NCI-H748 (cell line): Measurements from ENCODE around the gene SP1.
"Not testable (repeated sequence)": the region's sequence is repeated elsewhere in the genome, so short reads cannot be mapped to it uniquely, and the experiment has no call there.

ENCODE experiments used
- DNase-seq: peaks from one replicate; lab custom pipeline; 2025; ENCODE audit not compliant: unreplicated experiment; lab: John Stamatoyannopoulos, UW

The SP1 gene

DNA sequence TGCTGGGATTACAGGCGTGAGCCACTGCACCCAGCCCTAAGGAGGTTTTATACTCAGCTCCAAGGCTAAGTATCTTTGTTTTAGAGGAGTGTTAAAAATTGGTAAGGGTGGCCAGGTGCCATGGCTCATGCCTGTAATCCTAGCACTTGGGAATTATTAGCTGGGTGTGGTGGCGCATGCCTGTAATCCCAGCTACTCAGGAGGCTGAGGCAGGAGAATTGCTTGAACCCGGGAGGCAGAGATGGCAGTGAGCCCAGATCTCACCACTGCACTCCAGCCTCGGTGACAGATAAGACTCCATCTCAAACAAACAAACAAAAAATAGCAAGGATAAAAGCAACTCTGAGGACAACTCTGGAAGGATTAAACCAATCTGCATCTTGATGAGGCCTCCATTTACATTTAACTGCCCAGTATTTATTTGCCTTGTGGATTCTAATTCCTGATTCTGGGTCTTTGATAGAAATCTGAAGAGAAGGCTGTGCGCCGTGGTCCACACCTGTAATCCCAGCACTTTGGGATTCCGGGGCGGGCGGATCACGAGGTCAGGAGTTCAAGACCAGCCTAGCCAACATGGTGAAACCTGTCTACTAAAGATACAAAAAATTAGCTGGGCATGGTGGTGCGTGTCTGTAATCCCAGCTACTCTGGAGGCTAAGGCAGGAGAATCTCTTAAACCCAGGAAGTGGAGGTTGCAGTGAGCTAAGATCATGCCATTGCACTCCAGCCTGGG, 64.8 kb downstream of the SP1 start:
- not testable (repeated sequence) for DNase-seq

DNA sequence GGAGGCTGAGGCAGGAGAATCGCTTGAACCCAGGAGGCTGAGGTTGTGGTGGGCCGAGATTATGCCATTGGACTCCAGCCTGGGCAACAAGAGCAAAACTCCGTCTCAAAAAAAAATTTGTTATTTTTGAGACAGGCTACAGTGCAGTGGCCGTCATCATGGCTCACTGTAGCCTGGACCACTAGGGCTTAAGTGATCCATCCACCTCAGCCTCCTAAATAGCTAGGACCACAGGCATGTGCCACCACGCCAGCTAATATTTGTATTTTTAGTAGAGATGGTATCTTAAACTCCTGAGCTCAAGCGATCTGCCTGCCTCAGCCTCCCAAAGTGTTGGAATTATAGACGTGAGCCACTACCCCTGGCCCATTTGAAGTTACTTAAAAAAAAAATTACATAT, 71.0 kb downstream of the SP1 start:
- no peak for DNase-seq

DNA sequence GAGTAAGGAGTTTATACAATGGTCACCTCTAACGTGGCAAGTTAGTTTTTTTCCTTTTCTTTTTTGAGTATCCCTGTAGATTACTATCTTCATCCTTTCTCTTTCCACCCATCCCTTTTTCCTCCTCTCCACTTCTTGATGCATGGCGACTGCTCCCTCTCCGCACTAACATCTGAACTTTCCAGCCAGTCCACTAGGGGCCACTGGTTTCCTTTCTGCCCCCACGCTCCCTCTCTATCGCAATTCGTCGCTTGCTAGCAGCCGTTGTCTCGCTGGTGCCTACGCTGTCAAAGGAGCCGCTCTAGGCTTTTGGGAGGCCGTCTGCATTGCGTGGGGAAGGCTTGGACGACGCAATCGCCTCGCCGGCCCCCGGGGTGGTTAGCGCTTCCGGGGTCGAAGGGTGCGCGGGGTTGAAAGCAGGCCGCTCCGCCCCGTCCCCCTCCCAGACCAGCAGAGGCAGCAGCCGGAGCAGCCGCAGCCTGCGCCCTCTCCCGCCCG, 71.7 kb downstream of the SP1 start, which contains the start of gene PCBP2:
Gene PCBP2, plus strand, starts transcription at position 442 of the 498 bp plus-strand sequence. CDS start 2,699 bp downstream, outside the sequence.
- DNase-seq: peak; percentile 100

DNA sequence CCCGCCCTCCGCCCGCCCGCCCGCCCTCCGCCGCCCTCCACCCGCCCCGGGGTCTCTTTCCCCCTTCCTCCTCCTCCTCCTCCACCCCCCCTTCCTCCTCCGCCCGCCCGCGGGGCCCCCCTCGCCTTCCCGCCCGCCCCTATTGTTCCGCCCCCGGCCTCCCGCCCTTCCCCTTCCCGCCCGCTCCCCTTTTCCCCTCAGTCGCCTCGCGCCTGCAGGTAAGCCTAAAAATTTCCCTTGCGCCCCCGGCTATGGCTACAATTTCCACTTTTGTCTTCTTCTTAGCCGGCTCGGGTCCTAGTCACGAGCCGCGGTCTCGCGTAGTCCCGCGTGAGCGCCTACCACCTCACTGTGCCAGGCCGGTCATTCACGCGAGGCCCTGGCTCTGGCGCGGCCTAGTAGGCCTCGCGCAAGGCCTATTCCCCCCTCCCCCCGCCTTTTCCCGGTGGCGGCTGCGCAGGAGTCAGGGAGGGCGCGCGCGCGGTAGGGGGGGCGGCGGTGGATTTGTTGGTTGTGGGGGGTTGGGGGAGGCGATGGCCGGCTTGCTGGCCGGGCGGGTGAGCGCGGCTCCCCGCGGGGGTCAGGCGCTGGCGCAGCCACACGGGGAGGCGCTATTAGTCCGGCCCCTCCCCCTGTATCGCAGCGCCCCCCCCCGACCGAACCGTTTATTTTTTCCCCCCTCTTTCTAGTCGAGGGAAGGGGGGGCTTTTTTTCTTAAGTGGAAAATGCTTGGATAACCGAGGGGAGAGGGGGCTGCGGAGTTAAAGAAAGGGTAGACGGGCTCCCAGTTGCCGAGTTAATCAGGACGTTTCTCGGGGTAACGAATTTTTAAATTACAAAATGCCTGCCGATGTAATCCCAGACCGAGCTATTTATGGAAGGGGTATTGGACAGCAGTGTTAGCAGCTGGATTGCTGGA, 72.4 kb downstream of the SP1 start:
- DNase-seq: peak; percentile 85

DNA sequence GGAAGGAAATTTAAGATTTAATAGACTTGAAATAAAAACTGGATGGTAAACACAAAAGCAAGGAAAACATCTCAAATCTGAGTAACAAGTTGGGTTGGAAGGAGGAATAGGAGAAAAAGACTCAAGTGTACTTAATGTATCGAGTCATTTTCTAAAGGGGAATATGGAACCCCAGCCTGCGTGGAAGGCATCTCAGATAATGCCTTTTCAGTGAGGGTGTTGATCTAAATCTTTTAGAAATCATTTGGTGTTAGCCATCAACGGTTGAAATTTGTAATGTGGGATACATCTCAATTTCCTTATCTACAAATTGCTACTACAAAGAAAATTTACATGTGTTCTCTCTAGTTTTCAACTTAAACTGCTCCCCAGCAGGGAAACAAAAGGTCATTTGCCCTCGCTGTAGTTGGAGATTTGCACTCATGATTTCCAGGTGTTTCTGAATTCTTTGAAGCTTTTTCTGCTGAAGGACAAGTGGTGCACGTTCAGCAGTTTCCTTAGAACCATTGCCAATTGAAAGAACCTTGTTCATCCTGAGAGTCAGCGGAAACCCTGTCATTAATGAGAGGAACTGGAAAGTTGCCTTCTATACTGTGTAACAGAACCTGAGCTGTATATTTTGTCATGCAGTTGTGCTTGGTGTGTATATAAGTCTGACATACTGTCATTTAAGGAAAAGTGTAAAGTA, 74.1 kb downstream of the SP1 start:
- DNase-seq: no peak

DNA sequence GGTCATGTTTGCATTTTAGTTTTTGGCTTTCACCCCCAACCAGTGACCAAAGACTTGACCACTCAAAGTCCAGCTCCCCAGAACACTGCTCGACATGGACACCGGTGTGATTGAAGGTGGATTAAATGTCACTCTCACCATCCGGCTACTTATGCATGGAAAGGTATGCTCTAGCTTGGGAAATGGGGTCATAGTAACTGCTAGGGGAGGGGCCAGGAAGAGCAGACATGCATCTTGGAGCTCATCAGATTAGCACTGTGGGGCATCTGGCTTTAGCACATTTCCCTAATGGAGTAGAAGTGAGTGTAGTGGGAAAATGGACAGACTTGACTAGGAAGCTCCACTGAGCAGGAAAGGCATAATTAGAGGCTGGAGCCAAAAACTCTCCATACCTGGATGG, 74.7 kb downstream of the SP1 start:
- no peak for DNase-seq

DNA sequence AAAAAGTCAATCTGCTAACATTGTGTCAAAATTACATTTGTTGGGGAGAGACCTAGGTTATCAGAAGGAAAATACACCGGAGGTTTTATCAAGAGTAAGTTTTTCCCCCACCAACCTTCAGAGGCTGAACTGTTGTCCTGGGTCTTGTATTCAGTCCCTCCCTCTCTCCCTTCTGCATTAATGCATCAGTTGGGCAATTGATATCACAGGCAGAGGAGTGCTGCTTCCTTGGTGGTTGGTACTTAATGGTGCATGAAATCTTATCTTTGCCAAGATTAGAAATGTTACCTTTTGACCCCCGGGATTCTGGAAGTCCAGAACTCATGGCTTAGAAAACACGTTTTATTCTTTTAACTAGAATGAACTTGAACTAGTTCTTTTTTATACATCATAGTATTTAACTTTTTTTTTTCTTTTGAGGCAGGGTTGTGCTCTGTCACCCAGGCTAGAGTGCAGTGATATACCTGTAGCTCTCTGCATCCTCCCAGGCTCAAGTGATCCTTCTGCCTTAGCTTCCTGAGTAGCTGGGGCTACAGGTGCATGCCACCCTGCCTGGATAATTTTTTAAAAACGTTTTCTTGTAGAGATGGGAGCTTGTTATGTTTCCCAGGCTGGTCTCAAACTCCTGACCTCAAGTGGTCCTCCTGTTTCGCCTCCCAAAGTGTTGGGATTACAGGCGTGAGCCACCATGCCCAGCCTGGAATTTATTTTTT, 76.8 kb downstream of the SP1 start:
- no peak for DNase-seq

DNA sequence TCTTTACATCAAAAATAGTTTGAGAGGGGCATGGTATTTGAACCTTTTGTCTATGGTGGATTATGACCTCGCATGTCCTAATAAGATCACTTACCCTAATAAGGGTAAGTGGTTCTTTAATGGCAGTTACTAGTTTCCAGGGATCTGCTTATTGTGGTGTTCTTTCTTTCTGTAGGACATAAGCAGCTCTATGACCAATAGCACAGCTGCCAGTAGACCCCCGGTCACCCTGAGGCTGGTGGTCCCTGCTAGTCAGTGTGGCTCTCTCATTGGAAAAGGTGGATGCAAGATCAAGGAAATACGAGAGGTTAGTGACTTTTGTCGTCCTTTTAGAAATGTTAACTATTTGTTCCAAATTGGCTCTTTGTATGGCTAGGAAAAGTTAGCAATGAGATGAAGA, 79.1 kb downstream of the SP1 start:
- DNase-seq: no peak

DNA sequence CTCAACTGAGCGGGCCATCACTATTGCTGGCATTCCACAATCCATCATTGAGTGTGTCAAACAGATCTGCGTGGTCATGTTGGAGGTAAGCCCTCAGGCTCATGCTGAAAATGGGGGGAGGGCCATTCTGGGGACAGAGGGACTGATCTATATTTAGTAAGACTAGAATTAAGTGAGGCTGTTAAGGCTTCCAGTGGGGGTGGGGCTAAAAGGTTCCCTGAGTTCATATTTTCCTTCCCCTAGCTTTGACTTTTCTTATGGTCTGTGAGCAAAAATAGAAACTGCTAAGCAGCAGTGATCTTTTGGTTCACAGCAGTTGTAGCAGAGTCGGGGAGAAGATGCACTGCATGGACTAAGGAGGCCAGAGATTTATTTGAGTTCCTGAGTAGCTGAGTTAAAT, 81.1 kb downstream of the SP1 start:
- no peak for DNase-seq

DNA sequence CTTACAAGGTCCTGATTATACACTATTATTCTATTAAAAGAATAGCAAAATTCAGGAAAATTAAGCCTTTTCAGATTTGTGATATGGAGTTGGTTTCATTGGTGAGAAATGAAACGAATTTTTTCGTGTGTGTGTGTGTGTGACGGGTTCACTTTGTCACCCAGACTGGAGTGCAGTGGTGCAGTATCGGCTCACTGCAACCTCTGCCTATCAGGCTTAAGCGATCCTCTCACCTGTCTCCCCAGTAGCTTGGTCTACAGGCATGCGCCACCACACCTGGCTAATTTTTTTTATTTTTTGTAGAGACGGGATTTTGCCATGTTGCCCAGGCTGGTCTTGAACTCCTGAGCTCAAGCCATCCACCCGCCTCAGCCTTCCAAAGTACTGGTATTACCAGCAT, 81.6 kb downstream of the SP1 start:
- DNase-seq: no peak

DNA sequence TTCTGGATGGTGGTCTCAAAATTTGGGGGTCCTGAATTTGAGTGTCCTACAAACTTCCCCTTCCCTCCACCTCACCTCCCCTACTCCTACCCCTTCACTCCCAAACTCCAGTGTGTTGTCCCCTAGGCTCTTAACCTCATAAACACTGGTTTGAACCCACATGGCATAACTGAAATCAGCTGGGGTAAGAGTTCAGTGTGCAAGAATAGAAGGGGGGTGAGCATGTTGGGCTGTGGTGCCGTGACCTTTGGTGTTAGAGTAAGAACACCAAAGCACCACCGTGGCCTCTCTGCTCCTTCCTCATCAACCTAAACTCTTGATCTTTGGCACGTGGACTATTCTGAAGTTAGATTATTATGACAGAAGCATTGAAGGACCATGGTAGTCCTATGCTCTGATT, 83.0 kb downstream of the SP1 start:
- no peak for DNase-seq

DNA sequence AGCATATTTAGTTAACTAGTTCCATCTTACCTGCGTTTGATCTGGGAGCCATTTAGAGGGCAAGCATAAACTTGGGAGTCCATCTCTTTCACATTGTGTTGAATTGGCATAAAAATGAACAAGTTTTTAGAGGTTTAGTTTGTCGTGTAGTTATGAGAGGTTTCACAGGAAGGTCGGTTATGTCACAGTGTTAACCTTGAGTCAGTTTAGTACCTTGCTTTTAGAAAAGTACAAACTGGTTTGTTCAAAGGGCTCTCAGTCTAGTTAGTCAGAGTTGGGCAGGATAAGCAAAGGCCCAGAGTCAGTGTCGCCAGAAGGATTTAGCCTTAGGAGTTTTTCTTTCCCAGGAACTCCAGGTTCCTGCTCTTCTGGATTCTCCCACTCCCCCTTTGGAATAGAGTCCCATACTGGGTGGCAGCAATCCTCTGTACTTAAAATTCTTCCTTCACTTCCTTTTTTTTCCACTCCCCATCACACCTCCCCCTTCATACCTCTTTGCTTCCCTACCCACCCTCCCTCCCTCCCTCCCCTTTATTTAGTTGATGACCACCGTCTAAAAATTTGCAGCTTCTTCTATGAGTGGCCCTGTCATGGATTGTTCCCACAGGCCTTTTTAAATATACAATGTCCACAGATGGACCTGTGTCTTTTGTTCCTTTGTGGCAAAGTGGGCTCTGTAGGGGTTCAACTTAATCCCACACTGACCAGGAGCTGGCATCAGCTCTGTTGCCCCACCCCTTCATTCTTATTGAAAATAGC, 84.0 kb downstream of the SP1 start:
- no peak for DNase-seq

DNA sequence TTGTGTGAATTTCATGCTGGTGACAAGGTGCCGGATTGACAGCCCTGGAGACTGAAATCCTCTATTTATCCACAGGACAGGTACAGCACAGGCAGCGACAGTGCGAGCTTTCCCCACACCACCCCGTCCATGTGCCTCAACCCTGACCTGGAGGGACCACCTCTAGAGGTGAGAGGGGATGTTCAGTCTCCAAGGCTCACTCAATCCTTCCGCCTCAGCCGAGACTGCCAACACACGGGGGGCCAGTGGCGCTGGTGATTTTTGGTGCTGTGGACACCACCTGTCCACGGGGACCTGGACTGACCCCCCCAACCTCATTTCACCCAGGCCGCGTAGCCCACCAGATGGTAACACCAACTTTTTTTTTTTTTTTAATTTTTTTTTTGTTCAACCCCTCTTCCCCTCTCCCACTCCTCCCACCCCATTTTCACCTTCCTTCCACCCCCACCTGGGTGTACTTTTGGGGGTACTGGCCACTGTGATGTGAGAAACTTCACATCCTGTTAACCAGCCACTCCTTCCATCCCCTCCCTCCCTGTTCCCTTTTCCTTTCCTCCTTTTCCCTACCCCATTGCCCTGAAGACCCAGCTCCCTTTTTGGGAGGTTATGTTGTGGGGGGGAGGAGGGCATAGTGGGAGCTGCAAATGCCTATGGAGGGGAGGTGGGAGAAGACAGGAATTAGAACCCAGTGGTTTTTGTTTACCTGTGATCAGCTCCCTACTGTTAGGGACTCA, 84.9 kb downstream of the SP1 start:
- DNase-seq: no peak

DNA sequence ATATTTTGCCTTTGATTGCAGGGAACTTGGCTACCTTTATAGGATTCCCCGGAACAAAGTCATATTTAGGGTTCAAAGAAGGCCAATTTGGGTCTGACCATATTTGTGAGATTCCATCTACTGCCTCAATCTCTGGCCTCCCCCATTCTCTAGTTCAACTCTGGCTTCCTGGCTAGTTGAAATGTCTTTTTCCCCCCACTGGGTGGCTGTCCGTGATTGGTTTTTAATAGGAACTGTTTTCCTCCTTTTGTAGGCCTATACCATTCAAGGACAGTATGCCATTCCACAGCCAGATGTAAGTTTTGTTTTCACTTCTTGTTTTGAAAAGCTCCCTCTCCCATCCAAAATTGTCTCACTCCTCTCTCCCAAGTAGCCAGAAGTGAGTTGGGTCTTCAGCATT, 85.7 kb downstream of the SP1 start:
- no peak for DNase-seq
